GM12874 (cell line): ENCODE results near the gene THAP4.

Experiments used
- CTCF ChIP-seq: IDR thresholded peaks from 2 replicates; pipeline ENCODE4 v1.5.1; 2011; ENCODE audit warnings: low read depth, mild to moderate bottlenecking, control low read depth, low read length, moderate library complexity; ENCODE audit not compliant: insufficient read depth

Gene THAP4

GRCh38 chr2:241641631-241642030 is 4.7 kb upstream of the THAP4 start:
- no peak for TF ChIP-seq CTCF

GRCh38 chr2:241640165-241640795 is 3.3 kb upstream of the THAP4 start:
- TF ChIP-seq CTCF: no peak

- no peak for TF ChIP-seq CTCF
Observed at GRCh38 chr2:241639385-241639784, 2.4 kb upstream of the THAP4 start.

GRCh38 chr2:241638940-241639339 is 2.0 kb upstream of the THAP4 start:
- no peak for TF ChIP-seq CTCF

GRCh38 chr2:241637795-241638660 is 1.1 kb upstream of the THAP4 start:
- TF ChIP-seq CTCF: no peak

- TF ChIP-seq CTCF: no peak
Observed at GRCh38 chr2:241636182-241637017, 558 bp downstream of the THAP4 start.

GRCh38 chr2:241635756-241636155 is 1.2 kb downstream of the THAP4 start:
- TF ChIP-seq CTCF: no peak
